Natural killer cell (primary cell): ENCODE data around the gene DOLK. TPM values are rescaled to one million over a fixed set of nuclear protein-coding genes. Genes with fewer than 3 reads are reported as not detected.
A peak's percentile ranks its signal among the peaks of the same experiment; 100 is the strongest.

ENCODE experiments used
- ATAC-seq, 3 donors: fragments of 150-1000 bp in 2 of 3; fragments of 200-7000 bp in 1 of 3; cut with Tn5 transposase; 1 replicate in 1 of 3; 2 replicates in 2 of 3; pipeline ENCODE4 v1.10.0; 2021; ENCODE audit warnings: mild to moderate bottlenecking in 2 of 3, moderate library complexity in 2 of 3
- DNase-seq, 2 donors: peaks; one replicate each; pipeline versions ENCODE4 v3.0.0 to v3.0.0-alpha.2; 2013 to 2021; ENCODE audit warnings: mixed read lengths in 1 of 2
- H3K27ac ChIP-seq: one replicate; pipeline ENCODE4 v1.5.1; 2013; ENCODE audit warnings: mild to moderate bottlenecking, low read length
- H3K27me3 ChIP-seq: one replicate; pipeline ENCODE4 v1.6.1; 2013; ENCODE audit warnings: low read length; ENCODE audit not compliant: control insufficient read depth, insufficient read depth
- H3K36me3 ChIP-seq: one replicate; pipeline ENCODE4 v1.6.1; 2013; ENCODE audit warnings: low read length; ENCODE audit not compliant: control insufficient read depth, insufficient read depth
- H3K4me1 ChIP-seq: one replicate; pipeline ENCODE4 v1.6.1; 2013; ENCODE audit warnings: low read length; ENCODE audit not compliant: control insufficient read depth, insufficient read depth
- H3K4me3 ChIP-seq: one replicate; pipeline ENCODE4 v1.5.1; 2013; ENCODE audit warnings: low read length
- H3K9me3 ChIP-seq: one replicate; pipeline ENCODE4 v1.6.1; 2013; ENCODE audit warnings: low read length; ENCODE audit not compliant: control insufficient read depth, insufficient read depth
- H3K27ac Mint-ChIP-seq, 2 donors: one replicate each; pipeline ENCODE4 v1.8.0; 2022; ENCODE audit warnings: mild to moderate bottlenecking in 2 of 2, mixed read lengths in 2 of 2, moderate library complexity in 1 of 2
- H3K27me3 Mint-ChIP-seq, 2 donors: one replicate each; pipeline ENCODE4 v1.8.0; 2022; ENCODE audit warnings: low read depth in 2 of 2, mixed read lengths in 2 of 2
- H3K36me3 Mint-ChIP-seq: one replicate; pipeline ENCODE4 v1.8.0; 2022; ENCODE audit warnings: mixed read lengths
- H3K4me1 Mint-ChIP-seq, 2 donors: one replicate each; pipeline ENCODE4 v1.8.0; 2022; ENCODE audit warnings: mixed read lengths in 2 of 2
- H3K4me3 Mint-ChIP-seq: one replicate; pipeline ENCODE4 v1.8.0; 2022; ENCODE audit warnings: mild to moderate bottlenecking, moderate library complexity, mixed read lengths
- H3K9me3 Mint-ChIP-seq, 2 donors: one replicate each; pipeline ENCODE4 v1.8.0; 2022; ENCODE audit warnings: mixed read lengths in 2 of 2
- CTCF ChIP-seq: fragments of 200-600 bp; IDR thresholded peaks from one replicate; pipeline ENCODE4 v1.8.0; 2022; ENCODE audit warnings: antibody characterized with exemption
- WGBS: methylation state at CpG from one replicate; pipeline ENCODE4 v1.1.7; 2013; ENCODE audit warnings: missing lambda C conversion rate; ENCODE audit not compliant: insufficient coverage; 5-methylcytosine and 5-hydroxymethylcytosine counted together
- intact Hi-C: fragments of 100-400 bp; cut with micrococcal nuclease; formaldehyde crosslinking; loops from one replicate; pipeline ENCODE4 v1.14.2; 2022
- total RNA-seq, 4 donors: library from RNA; stranded (reverse); fragments of 120-200 nt in 1 of 4; gene quantifications; one replicate each; pipeline versions ENCODE4 v1.2.3 to v1.2.4, GENCODE V29; 2013 to 2022

Gene DOLK
- total RNA-seq, 3 donors from 2014 or later (not counting 1 experiment from before 2014, with no cell fraction given) = 4.8 to 8.9 (median 6.7) TPM

- ATAC-seq = no peak
- Histone ChIP-seq H3K4me3 (no peak overlapping the region), H3K36me3 (peaks cover 44% of the 10 kb centered on the region), H3K4me1 (peaks cover 62% of the 10 kb centered on the region), H3K27me3 (no peaks in the 10 kb centered on the region), H3K27ac (no peak overlapping the region), H3K9me3 (no peaks in the 10 kb centered on the region)
- H3K27ac Mint-ChIP-seq = peak overlapping the region; percentile 69 to 87
- peaks cover 26 to 84% of the 10 kb centered on the region in 2 donors for H3K4me1 Mint-ChIP-seq
- WGBS = 76% methylated on average over 2 of the region's 2 CpGs
- peak overlapping the region; percentile 26 for H3K4me3 Mint-ChIP-seq
- H3K27me3 Mint-ChIP-seq = no peaks in the 10 kb centered on the region
- DNase-seq = no peak
- H3K36me3 Mint-ChIP-seq = no peaks in the 10 kb centered on the region
- intact Hi-C loops = no loop called here
- TF ChIP-seq CTCF = no peak
- H3K9me3 Mint-ChIP-seq = no peaks in the 10 kb centered on the region
These were observed 40.7 kb downstream of the DOLK start for GRCh38 chr9:128906741-128907140.

- Mint-ChIP-seq H3K4me1 (peaks cover 26 to 76% of the 10 kb centered on the region in 2 donors), H3K9me3 (no peaks in the 10 kb centered on the region), H3K4me3 (no peak overlapping the region), H3K27me3 (no peaks in the 10 kb centered on the region), H3K36me3 (no peaks in the 10 kb centered on the region), H3K27ac (peak overlapping the region; percentile 67 to 87)
- Histone ChIP-seq H3K36me3 (peaks cover 37% of the 10 kb centered on the region), H3K9me3 (no peaks in the 10 kb centered on the region), H3K4me1 (peaks cover 62% of the 10 kb centered on the region), H3K27me3 (no peaks in the 10 kb centered on the region), H3K27ac (peak overlapping the region; percentile 4), H3K4me3 (no peak overlapping the region)
- no peak for ATAC-seq
- intact Hi-C loops = no loop called here
- DNase-seq = no peak
- WGBS = 98% methylated on average over 4 of the region's 7 CpGs
- TF ChIP-seq CTCF = no peak
These were observed 41.4 kb downstream of the DOLK start for GRCh38 chr9:128905964-128906363.

- H3K4me3 Mint-ChIP-seq = peak overlapping the region; percentile 83
- intact Hi-C loops = no loop called here
- peak overlapping the region; percentile 87 to 95 for H3K27ac Mint-ChIP-seq
- Histone ChIP-seq H3K36me3 (peaks cover 21% of the 10 kb centered on the region), H3K27me3 (no peaks in the 10 kb centered on the region), H3K27ac (peak overlapping the region; percentile 84), H3K4me3 (no peak overlapping the region), H3K9me3 (no peaks in the 10 kb centered on the region), H3K4me1 (peaks cover 68% of the 10 kb centered on the region)
- H3K4me1 Mint-ChIP-seq = peaks cover 32 to 77% of the 10 kb centered on the region in 2 donors
- WGBS = 88% methylated on average over 10 of the region's 10 CpGs
- no peaks in the 10 kb centered on the region for H3K9me3 Mint-ChIP-seq
- no peak for DNase-seq
- TF ChIP-seq CTCF = no peak
- H3K27me3 Mint-ChIP-seq = no peaks in the 10 kb centered on the region
- ATAC-seq = peak in 1 of 3 donors; percentile 1
- no peaks in the 10 kb centered on the region for H3K36me3 Mint-ChIP-seq
These were observed 43.4 kb downstream of the DOLK start for GRCh38 chr9:128903871-128904620.
